CD4-positive, alpha-beta T cell treated with Interleukin-17A for 4 hours (primary cell): ENCODE results near the gene ADD1.

Source experiments
- DNase-seq: peaks from one replicate; pipeline ENCODE4 v3.0.0-alpha.2; 2020; ENCODE audit warnings: mixed read lengths

Gene ADD1

DNA sequence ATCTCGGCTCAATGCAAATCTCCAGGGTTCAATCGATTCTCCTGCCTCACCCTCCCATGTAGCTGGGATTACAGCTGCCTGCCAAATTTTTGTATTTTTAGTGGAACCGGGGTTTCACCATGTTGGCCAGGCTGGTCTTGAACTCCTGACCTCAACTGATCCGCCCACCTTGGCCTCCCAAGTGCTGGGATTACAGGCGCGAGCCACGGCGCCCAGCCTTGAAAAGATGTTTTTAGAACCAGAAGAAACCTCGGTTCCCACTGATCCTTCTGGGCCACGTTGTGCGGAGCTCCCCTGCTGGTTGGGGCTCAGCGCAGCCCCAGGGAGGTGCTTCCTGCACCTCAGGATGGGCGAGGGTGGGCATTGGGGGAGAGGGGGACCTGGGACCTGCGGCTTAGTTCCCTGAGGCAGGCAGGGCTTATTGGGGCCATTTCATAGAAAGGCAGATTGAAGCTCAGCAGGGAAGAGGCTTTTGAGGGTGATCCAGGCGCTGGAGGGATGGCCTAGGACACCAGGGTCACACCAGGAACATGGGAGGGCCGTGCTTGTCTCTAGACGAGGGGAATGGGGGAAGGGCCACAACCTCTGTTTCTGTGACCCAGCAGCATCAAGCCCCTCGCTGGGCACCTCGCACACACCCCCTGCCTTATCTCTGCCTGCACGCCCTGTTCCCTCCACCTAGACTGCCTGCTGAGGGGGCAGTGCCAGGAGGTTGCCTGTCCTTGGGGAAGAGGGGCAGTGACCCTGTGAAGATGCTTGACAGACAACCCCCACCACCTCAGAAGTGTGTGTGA lies 6.3 kb upstream of the ADD1 start:
- no peak for DNase-seq

DNA sequence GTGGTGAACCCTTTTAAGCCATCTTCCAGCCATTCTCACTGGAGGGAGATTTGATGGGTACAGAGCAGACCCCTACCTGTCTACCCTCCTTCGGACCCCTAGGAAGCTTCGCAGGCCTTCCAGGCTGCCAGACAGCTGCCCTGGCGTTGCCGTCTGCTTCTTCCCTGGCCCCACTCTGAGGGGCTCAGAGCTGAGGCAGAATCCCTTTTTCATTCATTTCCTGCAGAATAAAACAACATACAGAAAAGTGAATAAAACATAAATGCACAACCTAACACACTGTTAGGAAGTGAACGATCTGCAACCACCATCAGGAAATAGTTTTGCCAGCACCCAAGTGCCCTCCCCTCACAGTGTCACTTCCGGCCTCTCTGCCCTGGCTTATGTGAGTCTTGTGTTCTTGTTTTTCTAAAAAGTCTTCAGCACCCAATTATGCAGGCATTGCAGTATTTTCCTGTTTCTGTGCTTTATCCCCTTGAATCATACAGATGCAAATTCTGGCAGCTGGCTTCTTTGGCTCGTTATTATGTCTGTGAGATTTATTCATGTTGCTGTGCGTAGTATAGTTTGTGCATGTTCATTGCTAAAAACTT lies 5.6 kb upstream of the ADD1 start:
- DNase-seq = peak; percentile 85

DNA sequence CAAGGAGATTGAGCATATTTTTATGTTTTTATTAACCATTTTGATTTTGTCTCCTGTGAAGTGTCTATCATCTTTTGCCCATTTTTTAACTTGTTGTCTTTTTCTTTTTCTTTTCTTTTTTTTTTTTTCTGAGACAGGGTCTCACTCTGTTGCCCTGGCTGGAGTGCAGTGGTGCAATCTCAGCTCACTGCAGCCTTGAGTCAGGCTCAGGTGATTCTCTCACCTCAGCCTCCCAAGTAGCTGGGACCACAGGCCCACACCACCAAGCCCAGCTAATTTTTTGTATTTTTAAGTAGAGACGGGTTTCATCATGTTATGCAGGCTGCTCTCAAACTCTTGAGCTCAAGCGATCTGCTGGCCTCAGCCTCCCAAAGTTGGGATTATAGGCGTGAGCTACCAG lies 4.6 kb upstream of the ADD1 start:
- no peak for DNase-seq

DNA sequence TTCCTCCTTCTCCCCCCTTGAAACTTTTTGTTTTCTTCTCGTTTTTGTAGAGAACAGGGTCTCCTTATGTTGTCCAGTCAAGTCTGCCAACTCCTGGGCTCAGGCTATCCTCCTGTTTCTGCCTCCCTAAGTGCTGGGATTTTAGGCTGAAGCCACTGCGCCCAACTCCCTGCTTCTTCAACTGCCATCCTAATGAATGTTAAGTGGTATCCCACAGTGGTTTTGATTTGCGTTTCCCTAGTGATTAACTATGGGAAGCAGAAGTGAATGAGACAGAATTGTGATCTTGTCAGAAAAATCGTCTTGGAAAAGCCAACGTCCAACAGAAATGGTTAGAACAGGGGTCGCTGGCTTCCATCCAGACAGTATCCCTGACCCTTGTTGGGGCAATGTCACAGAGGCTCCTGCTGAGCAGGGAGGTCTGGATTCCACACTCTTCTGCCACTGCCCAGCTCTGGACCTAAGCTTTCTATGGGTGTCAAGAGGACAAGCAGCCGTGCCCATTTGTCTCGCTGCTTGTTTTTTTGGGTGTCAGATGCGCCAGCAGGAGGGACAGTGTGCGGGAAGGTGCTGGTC lies 869 bp upstream of the ADD1 start:
- no peak for DNase-seq

DNA sequence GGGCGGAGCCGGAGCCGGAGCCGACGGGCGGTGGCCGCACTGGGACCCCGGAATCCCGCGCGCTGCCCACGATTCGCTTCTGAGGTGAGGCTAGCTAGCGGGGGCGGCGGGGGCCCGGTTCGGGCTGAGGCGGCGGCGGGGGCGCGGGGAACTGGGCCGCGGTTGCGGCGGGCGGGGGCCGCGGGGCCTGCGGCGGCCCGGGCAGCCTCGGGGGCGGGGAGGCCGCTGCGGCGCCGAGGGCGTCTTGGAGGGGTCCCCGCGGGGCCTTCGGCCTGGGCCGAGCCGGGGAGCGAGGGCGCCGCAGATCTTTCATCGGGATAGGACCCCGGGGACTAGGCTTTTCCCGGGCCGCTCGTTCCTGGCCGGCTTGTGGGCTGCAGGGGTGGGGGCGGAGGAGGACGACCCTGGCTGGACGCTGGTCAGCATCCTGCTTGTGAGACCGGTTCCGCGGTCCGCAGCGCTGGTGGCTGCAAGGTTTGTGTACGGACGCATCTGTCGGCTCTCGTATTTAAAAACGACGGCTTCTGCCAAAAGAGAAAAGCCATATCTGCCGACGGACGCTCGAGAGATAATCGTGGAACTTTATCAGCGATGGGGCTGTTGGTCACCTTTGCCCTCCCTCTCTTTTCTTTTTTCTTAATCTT lies 419 bp downstream of the ADD1 start:
- peak; percentile 19 for DNase-seq

DNA sequence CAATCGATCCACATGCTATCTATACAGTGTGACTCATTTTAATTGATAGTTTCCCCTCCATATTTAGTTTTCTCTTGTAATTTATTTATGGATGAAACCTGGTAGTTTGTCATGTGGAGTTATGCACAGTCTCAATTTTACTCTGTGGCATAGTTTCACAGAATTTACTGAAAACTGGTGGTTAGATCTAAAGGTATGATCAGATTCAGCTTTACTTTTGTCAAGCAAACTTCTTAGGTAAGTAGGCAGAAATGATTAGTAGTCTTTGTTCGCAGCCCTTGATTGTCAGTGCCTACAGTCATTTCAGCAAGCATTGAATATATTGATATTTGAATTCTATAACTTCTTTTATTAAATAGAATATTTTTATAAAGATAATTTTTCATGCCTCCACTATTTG lies 2.5 kb downstream of the ADD1 start:
- no peak for DNase-seq

DNA sequence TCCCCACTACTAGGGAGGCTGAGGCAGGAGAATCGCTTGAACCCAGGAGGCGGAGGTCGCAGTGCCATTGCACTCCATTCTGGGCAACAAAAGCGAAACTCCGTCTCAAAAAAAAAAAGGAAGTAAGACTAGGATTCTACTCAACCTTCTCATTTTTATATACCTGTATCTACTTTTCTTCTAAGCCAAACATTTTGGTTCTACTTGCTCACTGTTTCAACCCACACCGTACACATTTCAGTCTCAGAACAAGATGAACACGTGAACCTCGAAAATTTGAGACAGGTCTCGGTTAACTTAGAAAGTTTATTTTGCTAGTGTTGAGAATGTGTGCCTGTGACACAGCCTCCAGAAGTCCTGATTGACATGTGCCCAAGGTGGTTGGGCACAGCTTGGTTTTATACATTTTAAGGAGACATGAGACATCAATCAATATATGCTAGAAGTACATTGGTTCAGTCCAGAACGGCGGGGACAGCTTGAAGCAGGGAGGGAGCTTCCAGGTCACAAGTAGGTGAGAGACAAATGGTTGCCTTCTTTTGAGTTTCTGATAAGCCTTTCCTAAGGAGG lies 3.7 kb downstream of the ADD1 start:
- DNase-seq = no peak

DNA sequence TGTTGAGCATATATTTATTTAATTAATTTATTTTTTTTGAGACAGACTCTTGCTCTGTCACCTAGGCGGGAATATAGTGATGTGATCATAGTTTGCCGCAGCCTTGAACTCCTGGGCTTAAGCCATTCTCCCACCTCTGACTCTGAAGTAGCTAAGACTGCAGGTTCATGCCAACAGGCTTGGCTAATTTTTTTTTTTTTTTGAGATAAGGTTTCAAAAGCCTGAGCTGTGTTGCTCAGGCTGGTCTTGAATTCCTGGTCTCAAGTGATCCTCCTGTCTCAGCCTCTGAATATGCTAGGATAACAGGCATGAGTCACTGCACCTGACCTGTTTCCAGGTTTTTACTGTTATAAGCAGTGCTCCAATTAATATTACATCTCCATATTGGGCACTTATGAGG lies 4.8 kb downstream of the ADD1 start:
- no peak for DNase-seq

DNA sequence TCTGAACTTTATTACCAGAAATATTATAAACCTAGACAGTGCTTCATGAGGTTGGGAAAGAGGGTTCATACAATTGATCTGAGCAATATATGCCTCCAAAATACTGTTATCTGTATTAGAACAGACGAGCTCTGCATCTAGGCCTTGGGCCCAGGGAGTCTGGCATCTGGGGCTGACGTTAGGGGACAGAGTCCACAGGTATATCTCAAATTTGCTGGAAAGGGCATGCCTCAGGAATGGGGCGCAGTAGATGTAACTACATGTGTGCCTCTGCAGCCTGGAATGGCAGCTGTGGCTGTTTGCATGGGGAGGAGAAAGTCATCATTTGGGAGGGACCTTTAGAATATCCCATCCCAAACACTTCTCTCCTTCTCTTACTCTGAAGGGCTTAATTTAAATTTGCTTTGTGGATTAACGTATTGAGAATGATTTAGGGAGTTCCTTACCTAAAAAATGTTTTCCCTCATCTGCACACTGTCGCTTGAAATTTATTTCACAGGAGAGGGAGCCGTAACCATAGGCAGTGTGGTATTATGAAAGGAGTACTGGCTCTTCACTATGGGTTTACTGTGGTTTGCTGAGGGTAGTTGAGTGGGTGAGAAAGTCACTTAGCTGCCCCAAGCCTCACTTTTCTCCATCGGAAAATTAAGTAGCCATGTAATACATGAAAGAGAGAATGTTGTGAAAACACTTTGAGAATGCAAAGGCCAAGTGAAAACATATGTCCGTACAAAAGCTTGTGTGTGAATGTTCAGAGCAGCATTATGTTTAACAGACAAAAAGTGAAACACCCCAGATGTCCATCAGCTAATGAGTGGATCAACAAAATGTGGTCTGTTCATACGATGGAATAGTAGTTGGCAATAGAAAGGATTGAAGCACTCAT lies 5.9 kb downstream of the ADD1 start:
- DNase-seq = no peak

DNA sequence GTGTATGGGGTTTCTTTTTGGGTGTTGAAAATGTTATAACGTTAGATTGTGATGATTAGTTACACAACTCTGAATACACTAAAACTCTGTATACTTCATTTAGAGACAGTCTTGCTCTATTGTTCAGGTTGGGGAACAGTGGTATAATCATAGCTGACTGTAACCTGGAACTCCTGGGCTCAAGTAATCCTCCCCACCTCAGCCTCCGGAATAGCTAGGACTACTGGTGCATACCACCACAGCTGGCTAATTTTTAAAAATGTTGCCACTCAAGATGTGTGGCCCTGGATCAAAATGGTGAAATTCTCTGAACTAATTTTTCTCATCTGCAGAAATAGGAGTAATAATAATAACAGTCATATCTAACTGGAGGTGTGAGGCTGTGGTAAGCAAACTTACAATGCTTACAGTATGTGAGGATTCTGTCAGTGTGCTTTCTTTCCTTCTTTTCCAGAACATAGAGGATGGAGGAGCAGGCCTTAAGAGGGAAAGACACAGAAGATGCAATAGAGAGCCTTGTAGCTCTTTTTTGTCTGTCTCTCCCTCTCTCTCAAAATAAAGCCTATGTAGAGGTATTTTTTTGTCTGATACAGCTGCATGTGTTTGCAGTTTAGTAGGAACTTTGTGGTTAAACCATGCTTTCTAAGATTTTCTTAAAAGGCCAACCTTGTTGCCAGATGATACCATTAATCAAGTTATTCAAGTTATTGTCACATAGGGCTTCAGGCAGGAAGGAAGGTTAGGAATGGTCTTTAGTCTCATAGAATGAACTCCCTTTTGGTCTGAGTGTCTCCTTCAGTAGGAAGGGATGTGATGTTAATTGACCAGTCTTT lies 7.5 kb downstream of the ADD1 start:
- DNase-seq = no peak

DNA sequence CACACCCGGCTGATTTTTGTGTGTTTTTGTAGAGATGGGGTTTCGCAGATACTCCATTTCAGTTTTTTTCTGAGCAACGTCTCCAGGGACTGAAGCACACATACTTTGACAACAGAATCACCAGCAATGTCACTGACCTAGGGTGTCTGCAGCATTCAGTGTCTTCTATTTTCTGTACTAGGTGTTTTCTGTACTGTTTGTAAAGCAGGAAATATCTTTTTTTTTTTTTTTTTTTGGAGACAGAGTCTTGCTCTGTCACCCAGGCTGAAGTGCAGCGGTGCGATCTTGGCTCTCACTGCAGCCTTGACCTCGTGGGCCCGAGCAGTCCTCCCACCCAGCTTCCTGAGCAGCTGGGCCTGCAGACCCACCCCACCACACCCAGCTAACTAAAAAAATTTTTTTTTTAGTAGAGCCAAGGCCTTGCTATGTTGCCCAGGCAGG lies 8.9 kb downstream of the ADD1 start:
- DNase-seq = peak; percentile 23

DNA sequence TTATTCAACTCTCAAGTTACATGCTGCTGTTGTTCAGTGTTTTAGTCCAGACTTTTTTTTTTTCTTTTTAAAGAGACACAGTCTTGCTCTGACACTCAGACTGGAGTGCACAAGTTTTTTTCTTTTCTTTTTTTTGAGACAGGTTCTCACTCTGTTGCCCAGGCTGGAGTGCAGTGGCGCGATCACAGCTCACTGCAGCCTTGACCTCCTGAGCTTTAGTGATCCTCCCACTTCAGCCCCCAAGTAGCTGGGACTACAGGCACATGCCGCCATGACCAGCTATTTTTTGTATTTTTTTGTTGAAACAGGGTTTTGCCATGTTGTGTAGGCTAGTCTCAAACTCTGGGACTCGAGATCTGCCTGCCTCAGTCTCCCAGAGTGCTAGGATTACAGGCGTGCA lies 11.9 kb downstream of the ADD1 start:
- no peak for DNase-seq

DNA sequence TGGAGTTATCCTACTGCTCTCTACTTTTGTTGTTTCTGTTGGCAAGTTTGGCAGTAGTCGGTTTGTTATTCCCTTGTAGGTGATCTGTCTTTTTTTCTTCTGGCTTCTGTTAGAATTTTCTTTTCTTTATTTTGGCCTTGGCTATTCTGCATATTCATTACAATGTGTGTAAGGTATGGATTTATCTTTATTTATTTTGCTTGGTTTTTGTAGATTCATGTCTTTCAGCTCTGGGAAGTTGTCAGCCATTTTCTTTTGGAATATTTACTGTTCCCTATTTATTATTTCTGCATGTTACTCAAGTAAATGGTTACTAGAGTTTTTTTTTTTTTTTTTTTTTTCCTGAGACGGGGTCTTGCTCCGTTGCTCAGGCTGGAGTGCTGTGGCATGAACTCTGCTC lies 12.6 kb downstream of the ADD1 start:
- no peak for DNase-seq

DNA sequence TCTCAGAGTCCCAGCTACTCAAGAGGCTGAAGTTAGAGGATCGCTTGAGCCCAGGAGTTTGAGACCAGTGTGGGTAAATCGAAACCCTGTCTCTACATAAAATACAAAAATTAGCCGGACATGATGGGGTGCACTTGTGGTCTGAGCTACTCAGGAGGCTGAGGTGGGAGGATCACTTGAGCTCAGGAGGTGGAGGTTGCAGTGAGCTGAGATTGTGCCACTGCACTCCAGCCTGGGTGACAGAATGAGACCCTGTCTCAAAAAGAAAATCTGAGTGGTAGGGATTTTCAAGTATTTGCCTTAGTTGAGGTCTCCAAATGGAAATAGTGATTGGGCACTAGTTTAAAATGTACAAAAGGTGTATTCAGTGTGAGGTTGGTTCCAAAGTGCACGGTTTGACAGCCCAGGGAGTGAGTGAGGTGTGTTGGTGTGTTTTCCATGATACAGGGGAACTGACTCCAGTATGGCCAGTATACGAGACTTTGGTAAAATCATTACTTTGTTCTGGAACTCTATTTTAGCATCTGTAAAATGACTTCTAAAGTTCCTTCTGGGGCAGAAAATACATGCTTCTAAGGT lies 13.8 kb downstream of the ADD1 start:
- DNase-seq = no peak

DNA sequence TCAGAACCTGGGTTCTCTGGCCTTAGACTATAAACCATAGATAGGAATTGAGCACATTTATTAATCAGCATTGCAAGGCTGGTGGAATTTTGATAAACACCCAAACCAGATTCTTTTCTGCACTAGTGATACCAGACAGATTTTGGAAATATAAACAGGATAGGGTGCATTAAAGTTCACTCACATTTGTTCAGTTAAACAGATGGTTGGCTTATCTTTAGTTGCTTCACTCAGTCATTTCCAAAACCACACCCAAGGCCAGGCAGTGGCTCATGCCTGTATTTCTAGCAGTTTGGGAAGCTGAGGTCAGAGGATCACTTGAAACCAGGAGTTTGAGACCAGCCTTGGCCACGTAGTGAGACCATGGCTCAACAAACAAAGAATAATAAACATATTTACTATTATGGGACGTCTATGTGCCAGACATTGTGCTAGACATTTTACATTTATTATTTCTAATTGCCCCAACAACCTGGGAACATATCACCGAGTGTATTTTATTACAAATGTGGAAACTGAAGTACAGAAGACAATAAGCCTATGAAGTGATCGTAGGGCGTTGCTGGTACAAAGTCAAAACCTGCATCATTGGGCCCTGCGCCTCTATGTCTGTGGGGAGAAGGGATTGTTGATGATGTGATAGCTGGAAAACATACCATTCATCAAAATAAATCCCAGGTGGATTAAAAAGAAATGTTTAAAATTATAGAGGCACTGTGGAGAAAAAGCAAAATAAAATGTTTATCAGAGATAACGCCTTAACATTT lies 15.0 kb downstream of the ADD1 start:
- DNase-seq = no peak

DNA sequence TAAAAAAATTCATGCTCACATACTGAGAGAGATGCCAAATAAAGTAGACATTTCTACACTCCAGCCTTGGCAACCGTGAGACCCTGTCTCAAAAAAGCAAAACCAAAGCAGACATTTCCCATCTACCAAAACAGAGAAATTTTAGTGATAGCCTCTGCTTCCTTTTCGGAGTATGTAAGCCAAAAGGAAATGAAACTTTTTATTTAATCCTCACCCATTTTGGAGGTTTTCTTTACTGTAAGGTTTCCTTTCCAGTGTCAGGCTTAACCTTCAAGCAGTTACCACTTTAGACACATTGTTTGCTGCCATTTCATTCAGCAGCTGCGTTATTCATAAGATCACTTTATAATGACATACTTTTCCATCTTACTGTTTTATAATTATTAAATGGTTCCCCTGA lies 15.9 kb downstream of the ADD1 start:
- DNase-seq = no peak

DNA sequence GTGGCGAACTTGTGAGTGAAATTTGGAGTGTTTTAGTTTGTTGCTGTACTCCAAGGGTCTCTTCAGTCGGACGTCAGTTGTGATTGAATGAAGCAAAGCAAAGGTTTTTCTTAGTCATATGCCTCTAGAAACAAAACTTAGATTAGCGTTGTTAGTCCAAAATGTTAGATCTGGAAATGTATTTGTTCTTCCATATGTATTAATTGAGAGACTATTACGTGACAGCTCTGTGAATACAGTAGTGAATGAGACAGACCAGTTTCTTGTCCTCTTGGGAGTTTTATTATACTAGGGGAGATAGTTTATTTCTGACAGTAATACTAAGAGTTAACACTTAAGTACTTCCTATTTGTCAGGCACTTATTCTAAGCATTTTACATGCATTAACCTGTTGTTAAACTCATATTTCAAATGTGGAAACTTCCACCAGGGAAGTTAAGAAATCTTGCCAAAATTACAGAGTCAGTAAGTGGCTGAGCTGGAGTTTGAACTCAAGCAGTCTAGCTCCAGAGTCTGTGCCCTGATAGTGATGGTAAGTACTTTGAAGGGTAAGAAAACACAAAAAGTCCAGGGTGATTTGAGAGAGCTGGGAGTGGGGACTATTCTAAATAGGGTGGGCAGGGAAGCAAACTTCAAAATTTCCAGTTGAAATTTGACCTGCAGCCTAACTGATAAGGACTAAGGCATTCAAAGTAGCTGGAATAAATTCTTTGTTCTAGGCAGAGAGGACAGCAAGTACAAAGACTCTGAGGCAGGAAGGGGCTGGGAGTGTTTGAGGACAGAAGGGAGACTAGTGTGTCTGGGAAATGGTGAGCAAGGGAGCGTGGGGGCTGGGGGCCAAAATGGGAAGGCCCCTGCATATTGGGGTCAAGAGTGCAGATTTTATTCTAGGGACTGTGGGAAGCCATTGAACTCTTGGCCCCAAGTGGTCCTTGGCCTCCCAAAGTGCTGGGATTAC lies 17.0 kb downstream of the ADD1 start:
- DNase-seq = no peak

DNA sequence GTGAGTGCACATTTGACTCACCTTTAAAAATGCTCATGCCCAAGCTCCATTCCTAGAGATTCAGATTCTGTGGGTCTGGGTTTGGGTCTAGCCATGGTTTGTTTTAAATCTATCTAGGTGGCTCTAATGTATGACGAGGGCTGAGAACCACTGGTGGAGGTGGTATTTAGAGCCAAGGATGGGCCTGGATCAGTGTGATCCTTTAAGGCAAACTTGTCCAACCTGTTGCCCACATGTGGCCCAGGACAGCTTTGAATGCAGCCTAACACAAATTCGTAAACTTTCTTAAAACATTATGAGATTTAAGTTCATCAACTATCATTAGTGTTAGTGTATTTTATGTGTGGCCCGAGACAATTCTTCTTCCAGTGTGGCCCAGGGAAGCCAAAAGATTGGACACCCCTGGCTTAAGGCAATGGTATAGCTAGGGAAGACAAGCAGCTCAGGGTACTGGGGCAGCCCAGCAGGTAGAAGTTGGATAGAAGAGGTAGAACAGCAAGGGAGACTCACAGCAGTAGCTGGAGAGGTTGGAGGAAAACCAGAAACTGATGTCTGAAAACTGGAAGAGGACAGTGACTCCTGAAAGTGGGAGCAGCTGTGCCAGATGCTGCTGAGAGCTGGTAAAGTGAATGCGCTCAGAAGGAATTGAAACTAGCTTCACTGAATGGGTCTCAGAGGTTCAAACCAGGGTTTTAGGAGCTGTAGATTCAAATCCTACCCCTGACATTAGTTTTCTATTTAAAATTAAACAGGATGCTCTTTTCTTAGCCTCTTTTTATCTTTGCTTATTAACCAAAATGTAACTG lies 18.2 kb downstream of the ADD1 start:
- no peak for DNase-seq
